HepG2 (cell line): ENCODE data around the gene RNGTT.

ENCODE experiments used
- ATF7 ChIP-seq, 2 experiments: fragments of 450-650 bp in 1 of 2; sonication (generic) in 1 of 2; formaldehyde crosslinking in 1 of 2; IDR thresholded peaks; 2 replicates each; pipeline versions ENCODE4 v1.4.0 to v1.6.1; 2016 to 2020; ENCODE audit warnings: antibody characterized with exemption in 1 of 2, mild to moderate bottlenecking in 1 of 2, missing genetic modification reagents in 1 of 2
- ELF4 ChIP-seq: sonication (generic); formaldehyde crosslinking; IDR thresholded peaks from 2 replicates; pipeline ENCODE4 v1.5.0; 2020; ENCODE audit warnings: missing genetic modification reagents, mild to moderate bottlenecking, moderate library complexity, borderline replicate concordance
- GATAD2A ChIP-seq: IDR thresholded peaks from 2 replicates; pipeline ENCODE4 v1.6.1; 2016
- MAZ ChIP-seq, 2 experiments: sonication (generic) in 1 of 2; formaldehyde crosslinking in 1 of 2; IDR thresholded peaks; 2 replicates each; pipeline versions ENCODE4 v1.5.0 to v1.6.1; 2012 to 2020; ENCODE audit warnings: low read depth in 2 of 2, mild to moderate bottlenecking in 2 of 2, borderline replicate concordance in 1 of 2, improper control_type of control experiment in 1 of 2, low read length in 1 of 2, missing genetic modification reagents in 1 of 2, moderate library complexity in 1 of 2
- PHF8 ChIP-seq: sonication (generic); formaldehyde crosslinking; IDR thresholded peaks from 2 replicates; pipeline ENCODE4 v1.5.0; 2020; ENCODE audit warnings: missing genetic modification reagents
- POLR2A ChIP-seq, 2 experiments: IDR thresholded peaks; 2 replicates each; pipeline ENCODE4 v1.6.1; 2011; ENCODE audit warnings: low read depth in 2 of 2, low read length in 2 of 2, mild to moderate bottlenecking in 1 of 2, moderate library complexity in 1 of 2; ENCODE audit not compliant: insufficient read depth in 1 of 2
- SP1 ChIP-seq, 2 experiments: fragments of 450-650 bp in 1 of 2; sonication (generic) in 1 of 2; formaldehyde crosslinking in 1 of 2; IDR thresholded peaks; 2 replicates each; pipeline versions ENCODE4 v1.4.0 to v1.6.1; 2016 to 2020; ENCODE audit warnings: missing genetic modification reagents in 1 of 2
- TAF15 ChIP-seq: fragments of 200-400 bp; formaldehyde crosslinking; IDR thresholded peaks from one replicate; pipeline ENCODE4 v1.6.1; 2018; ENCODE audit warnings: mild to moderate bottlenecking, low read depth, low read length; ENCODE audit not compliant: poor library complexity, severe bottlenecking
- TBP ChIP-seq: sonication (generic); formaldehyde crosslinking; IDR thresholded peaks from 2 replicates; pipeline ENCODE4 v1.5.0; 2020; ENCODE audit warnings: missing genetic modification reagents
- YY1 ChIP-seq: IDR thresholded peaks from 2 replicates; pipeline ENCODE4 v1.6.1; 2011; ENCODE audit warnings: low read length, low read depth, moderate library complexity, mild to moderate bottlenecking; ENCODE audit not compliant: insufficient read depth, insufficient replicate concordance
- ZNF280D ChIP-seq: sonication (generic); formaldehyde crosslinking; IDR thresholded peaks from 2 replicates; pipeline ENCODE4 v1.5.1; 2020; ENCODE audit warnings: mild to moderate bottlenecking, missing genetic modification reagents

DNA sequence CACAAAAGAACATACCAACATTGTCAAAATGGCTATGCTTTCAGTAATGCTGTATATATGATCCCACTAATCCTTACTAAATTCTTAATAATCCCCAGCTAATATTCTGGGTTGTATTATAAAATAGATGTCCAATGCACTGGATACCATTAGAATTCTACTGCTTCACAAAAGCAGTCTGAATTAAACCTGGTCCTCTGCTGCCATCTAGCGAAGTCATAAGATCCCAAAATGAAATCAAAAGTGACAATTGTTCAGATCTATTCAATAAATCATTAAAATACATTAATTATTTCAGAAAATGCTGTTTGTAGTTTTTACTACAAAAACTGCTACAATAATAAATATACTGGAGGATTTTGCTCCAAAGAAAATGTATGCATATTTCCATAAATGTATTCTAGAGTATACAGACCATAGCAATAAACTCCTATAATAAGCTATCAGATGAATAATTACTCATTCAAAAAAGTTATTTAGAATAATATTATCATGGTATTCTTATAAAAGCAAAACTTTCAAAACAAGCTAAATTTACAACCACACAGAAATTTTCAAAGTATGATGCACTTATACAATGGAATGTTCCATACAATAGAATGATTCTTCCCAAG lies 92.6 kb downstream of the RNGTT start:
- TF ChIP-seq SP1 (IDR thresholded peaks at IDR 0.05) (no peak), SP1 (CRISPR knock-in tag; IDR thresholded peaks at IDR 0.05) (no peak), TBP (CRISPR knock-in tag) (no peak), TAF15 (no peak), GATAD2A (CRISPR knock-in tag) (no peak), ELF4 (no peak), PHF8 (CRISPR knock-in tag) (no peak), MAZ (IDR thresholded peaks at IDR 0.05; ENCODE audit: borderline replicate concordance, low read depth, low read length) (no peak), MAZ (CRISPR knock-in tag; IDR thresholded peaks at IDR 0.05; ENCODE audit: low read depth) (no peak), POLR2A (IDR thresholded peaks at IDR 0.05; ENCODE audit: insufficient read depth in 1 of 2, low read depth in 2 of 2, low read length in 2 of 2) (no peak), ZNF280D (CRISPR knock-in tag) (no peak), ATF7 (IDR thresholded peaks at IDR 0.05) (no peak), ATF7 (CRISPR knock-in tag; IDR thresholded peaks at IDR 0.05) (no peak), YY1 (no peak)
